HCT116 (cell line): ENCODE results near the gene PLAAT2. TPM values are rescaled to one million over a fixed set of nuclear protein-coding genes. Genes with fewer than 3 reads are reported as not detected.

Source experiments
- ATAC-seq: fragments of 200-7000 bp; cut with Tn5 transposase; 2 replicates; pipeline ENCODE4 v1.9.1; 2020; ENCODE audit warnings: mild to moderate bottlenecking, moderate library complexity
- BruUV-seq: library from RNA; stranded (reverse); fragments of 400-500 nt; replicated peaks from 2 replicates; lab custom pipeline; 2021; lab: Mats Ljungman, UMichigan
- CTCF ChIA-PET: fragments of 300-600 bp; sonication (Branson Sonifier 250); formaldehyde crosslinking; loops from one replicate; lab custom pipeline; 2021; ENCODE audit warnings: antibody characterized with exemption; lab: Charles Lee
- POLR2A ChIA-PET: fragments of 300-600, 350-600 bp; sonication (Branson Sonifier 250); formaldehyde crosslinking; loops from one replicate; lab custom pipeline; 2021; ENCODE audit warnings: antibody characterized with exemption; lab: Charles Lee
- RAD21 ChIA-PET, 2 experiments: fragments of 300-600 bp; sonication (Branson Sonifier 250); formaldehyde crosslinking; loops; one replicate each; lab custom pipeline; 2023; ENCODE audit warnings: low total read pairs in 2 of 2; ENCODE audit not compliant: uncharacterized antibody in 2 of 2, unreplicated experiment in 2 of 2, low non-redundant PET in 1 of 2; lab: Charles Lee
- DNase-seq: peaks from one replicate; pipeline ENCODE4 v3.0.0-alpha.2; 2010; ENCODE audit warnings: low read depth, low spot score
- H2AFZ ChIP-seq: fragments of 200-600 bp; shearing (Covaris generic), sonication (generic); 2 replicates; pipeline ENCODE4 v1.6.1; 2017; ENCODE audit warnings: low read depth, mixed run types, mixed read lengths, antibody characterized with exemption, low read length; ENCODE audit not compliant: poor library complexity, severe bottlenecking
- H3K27ac ChIP-seq: 2 replicates; pipeline ENCODE4 v1.5.1; 2012; ENCODE audit warnings: low read depth, low read length
- H3K27me3 ChIP-seq: fragments of 200-600 bp; sonication (generic); 2 replicates; pipeline ENCODE4 v1.6.1; 2016; ENCODE audit warnings: mixed run types, low read length, mixed read lengths; ENCODE audit not compliant: insufficient read depth
- H3K36me3 ChIP-seq, 2 experiments: fragments of 200-500 bp in 1 of 2; fragments of 200-600 bp in 1 of 2; sonication (Bioruptor generic) in 1 of 2; sonication (generic) in 1 of 2; 2 replicates each; pipeline versions ENCODE4 v1.5.1 to v1.6.1; 2014 to 2016; ENCODE audit warnings: low read length in 2 of 2, inconsistent platforms in 1 of 2, mixed read lengths in 1 of 2, mixed run types in 1 of 2; ENCODE audit not compliant: insufficient read depth in 2 of 2, control insufficient read depth in 1 of 2
- H3K4me1 ChIP-seq, 2 experiments: fragments of 200-600 bp in 1 of 2; sonication (generic) in 1 of 2; 2 replicates each; pipeline versions ENCODE4 v1.5.1 to v1.6.1; 2012 to 2017; ENCODE audit warnings: low read length in 2 of 2, inconsistent platforms in 1 of 2, mild to moderate bottlenecking in 1 of 2, mixed read lengths in 1 of 2, mixed run types in 1 of 2, moderate library complexity in 1 of 2; ENCODE audit not compliant: insufficient read depth in 2 of 2, control insufficient read depth in 1 of 2
- H3K4me2 ChIP-seq: fragments of 200-600 bp; sonication (generic); 2 replicates; pipeline ENCODE4 v1.6.1; 2017; ENCODE audit warnings: mixed run types, low read length, mixed read lengths
- H3K4me3 ChIP-seq, 2 experiments: fragments of 200-600 bp in 1 of 2; sonication (generic) in 1 of 2; replicated peaks in 1 of 2; 2 replicates each; pipeline ENCODE4 v1.5.1; 2011 to 2016; ENCODE audit warnings: low read length in 2 of 2, control low read depth in 1 of 2, low read depth in 1 of 2, mild to moderate bottlenecking in 1 of 2, mixed read lengths in 1 of 2, mixed run types in 1 of 2
- H3K79me2 ChIP-seq: fragments of 200-600 bp; sonication (generic); 2 replicates; pipeline ENCODE4 v1.6.1; 2017; ENCODE audit warnings: mild to moderate bottlenecking, mixed run types, low read length, moderate library complexity, mixed read lengths; ENCODE audit not compliant: insufficient read depth
- H3K9ac ChIP-seq: fragments of 200-600 bp; sonication (generic); 2 replicates; pipeline ENCODE4 v1.6.1; 2016; ENCODE audit warnings: low read length, mixed read lengths
- H3K9me2 ChIP-seq: fragments of 200-600 bp; sonication (generic), shearing (Covaris generic); 2 replicates; pipeline ENCODE4 v1.6.1; 2017; ENCODE audit warnings: mixed run types, mild to moderate bottlenecking, moderate library complexity; ENCODE audit not compliant: insufficient read depth
- H3K9me3 ChIP-seq, 2 experiments: fragments of 200-500 bp in 1 of 2; fragments of 200-600 bp in 1 of 2; sonication (Bioruptor generic) in 1 of 2; sonication (generic) in 1 of 2; 2 replicates each; pipeline ENCODE4 v1.6.1; 2014 to 2017; ENCODE audit warnings: low read length in 2 of 2, mixed read lengths in 2 of 2, inconsistent platforms in 1 of 2, low read depth in 1 of 2, mild to moderate bottlenecking in 1 of 2, mixed run types in 1 of 2, moderate library complexity in 1 of 2; ENCODE audit not compliant: control insufficient read depth in 1 of 2, insufficient read depth in 1 of 2
- H4K20me1 ChIP-seq: fragments of 200-600 bp; sonication (generic), shearing (Covaris generic); 2 replicates; pipeline ENCODE4 v1.6.1; 2017; ENCODE audit warnings: mixed run types, mild to moderate bottlenecking, moderate library complexity; ENCODE audit not compliant: insufficient read depth
- CBX3 ChIP-seq: IDR thresholded peaks from 2 replicates; pipeline ENCODE4 v1.6.1; 2012; ENCODE audit warnings: low read depth
- EGR1 ChIP-seq: IDR thresholded peaks from 2 replicates; pipeline ENCODE4 v1.6.1; 2012; ENCODE audit warnings: low read depth
- ELF1 ChIP-seq: IDR thresholded peaks from 2 replicates; pipeline ENCODE4 v1.6.1; 2012; ENCODE audit warnings: low read depth, borderline replicate concordance
- EZH2 ChIP-seq: fragments of 200-600 bp; sonication (generic); IDR thresholded peaks from 2 replicates; pipeline ENCODE4 v1.6.1; 2017; ENCODE audit warnings: antibody characterized with exemption, mixed run types
- EZH2phosphoT487 ChIP-seq: fragments of 200-600 bp; IDR thresholded peaks from 2 replicates; pipeline ENCODE4 v1.6.1; 2018; ENCODE audit warnings: antibody characterized with exemption, borderline replicate concordance
- POLR2AphosphoS5 ChIP-seq: IDR thresholded peaks from 2 replicates; pipeline ENCODE4 v1.6.1; 2011; ENCODE audit warnings: mild to moderate bottlenecking, low read depth, low read length, moderate library complexity
- SIN3A ChIP-seq: IDR thresholded peaks from 2 replicates; pipeline ENCODE4 v1.6.1; 2012; ENCODE audit warnings: low read depth
- TCF7L2 ChIP-seq: IDR thresholded peaks from 2 replicates; pipeline ENCODE4 v1.7.0; 2011; ENCODE audit warnings: borderline replicate concordance, inconsistent platforms; ENCODE audit not compliant: insufficient read depth, insufficient read length; ENCODE audit errors: extremely low read depth
- ZFX ChIP-seq: fragments of 450-650 bp; IDR thresholded peaks from 2 replicates; pipeline ENCODE4 v1.6.1; 2017
- ZNF274 ChIP-seq: fragments of 200-500 bp; sonication (Bioruptor generic); IDR thresholded peaks from 2 replicates; pipeline ENCODE4 v1.6.1; 2014; ENCODE audit warnings: mild to moderate bottlenecking, low read depth, low read length, inconsistent platforms
- intact Hi-C: fragments of 100-400 bp; cut with micrococcal nuclease; formaldehyde crosslinking; loops from 2 replicates; pipeline ENCODE4 v1.10.0; 2022
- total RNA-seq: library from RNA; stranded (reverse); gene quantifications from one replicate; pipeline ENCODE4 v1.2.1, GENCODE V29; 2021; ENCODE audit not compliant: unreplicated experiment
- TF ChIP-seq, protein P1 (sequence below): IDR thresholded peaks from 2 replicates; pipeline ENCODE4 v1.6.1; 2012
- TF ChIP-seq, protein P2 (sequence below), 3 experiments: fragments of 200-600 bp in 1 of 3; sonication (generic) in 1 of 3; IDR thresholded peaks in 2 of 3; conservative IDR thresholded peaks in 1 of 3; 2 replicates each; pipeline ENCODE4 v1.5.1; 2012 to 2017; ENCODE audit warnings: low read depth in 2 of 3, low read length in 2 of 3, antibody characterized with exemption in 1 of 3, borderline replicate concordance in 1 of 3, control low read depth in 1 of 3, mild to moderate bottlenecking in 1 of 3, mixed read lengths in 1 of 3, mixed run types in 1 of 3, moderate library complexity in 1 of 3; ENCODE audit not compliant: insufficient read depth in 1 of 3

The PLAAT2 gene
- total RNA-seq, 1 experiment from 2014 or later = not detected

DNA sequence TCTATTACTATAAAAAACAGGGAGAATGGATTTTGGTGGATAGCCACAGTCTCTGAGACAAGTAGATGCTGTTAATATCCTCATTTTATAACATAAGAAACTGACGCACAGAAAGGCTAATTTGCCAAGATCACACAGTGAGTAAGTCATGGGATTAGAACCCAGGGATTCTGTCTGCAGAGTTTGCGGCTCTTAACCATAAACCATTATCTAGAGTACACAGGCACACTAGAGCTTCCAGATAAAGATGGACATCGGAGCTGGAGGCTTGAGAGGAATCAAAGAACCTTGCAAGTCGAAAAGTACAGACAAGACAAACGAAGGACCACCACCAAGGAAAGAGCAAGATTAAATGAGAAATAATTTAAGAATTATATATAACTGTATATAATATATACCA lies 46.0 kb downstream of the PLAAT2 start:
- TF ChIP-seq EZH2phosphoT487 (no peak), EGR1 (no peak), EZH2 (no peak), TCF7L2 (no peak), ZNF274 (no peak), ZFX (no peak)
- Histone ChIP-seq H3K9me3 (no peaks in the 10 kb centered on the region), H3K27me3 (no peaks in the 10 kb centered on the region), H3K4me3 (no peak overlapping the region), H4K20me1 (no peaks in the 10 kb centered on the region), H3K79me2 (no peaks in the 10 kb centered on the region), H3K9me2 (no peaks in the 10 kb centered on the region), H3K4me1 (no peaks in the 10 kb centered on the region), H2AFZ (no peak overlapping the region), H3K4me2 (no peak overlapping the region), H3K27ac (no peak overlapping the region), H3K36me3 (no peaks in the 10 kb centered on the region), H3K9ac (no peak overlapping the region)
- intact Hi-C loops = no loop called here
- ChIA-PET POLR2A (no interaction called here), CTCF (no interaction called here), RAD21 (no interaction called here)
- BruUV-seq = no TSS peak
- ATAC-seq (no peak), DNase-seq (no peak)

DNA sequence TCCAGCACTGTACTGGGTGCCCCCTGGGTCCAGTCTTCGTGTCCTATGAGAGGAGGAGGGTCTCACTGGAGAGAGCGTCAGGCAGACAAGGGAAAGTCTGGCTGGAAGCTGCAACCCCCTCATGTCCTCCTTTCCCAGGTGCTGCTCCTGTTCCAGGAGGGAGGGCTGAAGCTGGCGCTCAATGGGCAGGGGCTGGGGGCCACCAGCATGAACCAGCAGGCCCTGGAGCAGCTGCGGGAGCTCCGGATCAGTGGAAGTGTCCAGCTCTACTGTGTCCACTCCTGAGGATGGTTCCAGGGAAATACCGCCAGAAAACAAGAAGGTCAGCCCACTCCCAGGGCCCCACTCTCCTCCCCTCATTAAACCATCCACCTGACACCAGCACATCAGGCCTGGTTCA lies 47.1 kb downstream of the PLAAT2 start:
- no peaks in the 10 kb centered on the region for H3K9me2 ChIP-seq
- H4K20me1 ChIP-seq = no peaks in the 10 kb centered on the region
- intact Hi-C loops = no loop called here
- no peak overlapping the region for H2AFZ ChIP-seq
- H3K9me3 ChIP-seq = no peaks in the 10 kb centered on the region
- H3K79me2 ChIP-seq = no peaks in the 10 kb centered on the region
- no peak for ATAC-seq
- RAD21 ChIA-PET = no interaction called here
- H3K27me3 ChIP-seq = no peaks in the 10 kb centered on the region
- POLR2A ChIA-PET = interaction anchor here (0.6 kb wide), 1 partner anchor 575 kb away, joined by 3 read pairs; no protein-coding TSS in a partner anchor
- no peak overlapping the region for H3K27ac ChIP-seq
- no peak for DNase-seq
- no peaks in the 10 kb centered on the region for H3K36me3 ChIP-seq
- BruUV-seq = no TSS peak
- TF ChIP-seq EZH2 = no peak
- no peak for TF ChIP-seq ELF1
- no peak for TF ChIP-seq SIN3A
- TF ChIP-seq, protein P1, sequence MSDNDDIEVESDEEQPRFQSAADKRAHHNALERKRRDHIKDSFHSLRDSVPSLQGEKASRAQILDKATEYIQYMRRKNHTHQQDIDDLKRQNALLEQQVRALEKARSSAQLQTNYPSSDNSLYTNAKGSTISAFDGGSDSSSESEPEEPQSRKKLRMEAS = no peak
- TF ChIP-seq, protein P2, sequence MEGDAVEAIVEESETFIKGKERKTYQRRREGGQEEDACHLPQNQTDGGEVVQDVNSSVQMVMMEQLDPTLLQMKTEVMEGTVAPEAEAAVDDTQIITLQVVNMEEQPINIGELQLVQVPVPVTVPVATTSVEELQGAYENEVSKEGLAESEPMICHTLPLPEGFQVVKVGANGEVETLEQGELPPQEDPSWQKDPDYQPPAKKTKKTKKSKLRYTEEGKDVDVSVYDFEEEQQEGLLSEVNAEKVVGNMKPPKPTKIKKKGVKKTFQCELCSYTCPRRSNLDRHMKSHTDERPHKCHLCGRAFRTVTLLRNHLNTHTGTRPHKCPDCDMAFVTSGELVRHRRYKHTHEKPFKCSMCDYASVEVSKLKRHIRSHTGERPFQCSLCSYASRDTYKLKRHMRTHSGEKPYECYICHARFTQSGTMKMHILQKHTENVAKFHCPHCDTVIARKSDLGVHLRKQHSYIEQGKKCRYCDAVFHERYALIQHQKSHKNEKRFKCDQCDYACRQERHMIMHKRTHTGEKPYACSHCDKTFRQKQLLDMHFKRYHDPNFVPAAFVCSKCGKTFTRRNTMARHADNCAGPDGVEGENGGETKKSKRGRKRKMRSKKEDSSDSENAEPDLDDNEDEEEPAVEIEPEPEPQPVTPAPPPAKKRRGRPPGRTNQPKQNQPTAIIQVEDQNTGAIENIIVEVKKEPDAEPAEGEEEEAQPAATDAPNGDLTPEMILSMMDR (IDR thresholded peaks at IDR 0.05 in 2 of 3, conservative IDR thresholded peaks at IDR 0.05 in 1 of 3; ENCODE audit: borderline replicate concordance in 1 of 3, insufficient read depth in 1 of 3, low read depth in 2 of 3, low read length in 2 of 3) = no peak
- TF ChIP-seq POLR2AphosphoS5 = no peak
- no peak for TF ChIP-seq CBX3
- TF ChIP-seq, all 23 proteins: peak for 0
- Histone ChIP-seq H3K4me2 (no peak overlapping the region), H3K4me1 (no peaks in the 10 kb centered on the region), H3K9ac (no peak overlapping the region), H3K4me3 (no peak overlapping the region)
- CTCF ChIA-PET = interaction anchor here (1.6 kb wide), 1 partner anchor 37 kb away, joined by 3 read pairs; no protein-coding TSS in a partner anchor
